Posterior cingulate gyrus (tissue), 11 donors: ENCODE results near the gene ANKRD40.
"Not testable (repeated sequence)": the region's sequence is repeated elsewhere in the genome, so short reads cannot be mapped to it uniquely, and the experiment has no call there.

Experiments
- DNase-seq, 10 donors: peaks; one replicate each; pipeline versions ENCODE4 v3.0.0 to v3.0.0-alpha.2; 2020 to 2021; ENCODE audit warnings: mixed read lengths in 3 of 10
- intact Hi-C: fragments of 100-400 bp; cut with DNase I; formaldehyde crosslinking; loops from one replicate; pipeline ENCODE4 v1.15.1; 2023

ANKRD40 gene

GRCh38 chr17:50707289-50708049 lies at the start of gene ANKRD40:
TSS of gene ANKRD40 (minus strand) at chr17:50707914. CDS start at chr17:50707654, 260 bp downstream.
- DNase-seq: peak; percentile 80 to 98 (median 86)
- intact Hi-C loops: loop anchor here (1.0 kb wide), 1 partner anchor 12 kb away; the partner anchor contains the start of gene LUC7L3

- intact Hi-C loops: no loop called here
These were observed 46.8 kb upstream of the ANKRD40 start for GRCh38 chr17:50754521-50754920.

GRCh38 chr17:50749245-50749644 lies 41.5 kb upstream of the ANKRD40 start:
- intact Hi-C loops: no loop called here
- DNase-seq: no peak

More at GRCh38 chr17:50754521-50754920, 46.8 kb upstream of the ANKRD40 start:
- DNase-seq: no peak

- intact Hi-C loops: no loop called here
These were observed 37.9 kb upstream of the ANKRD40 start for GRCh38 chr17:50745631-50746030.

GRCh38 chr17:50739098-50739497 lies 31.4 kb upstream of the ANKRD40 start:
- intact Hi-C loops: no loop called here
- no peak for DNase-seq

More at GRCh38 chr17:50745631-50746030, 37.9 kb upstream of the ANKRD40 start:
- no peak for DNase-seq

- no peak for DNase-seq
- intact Hi-C loops: no loop called here
These were observed 29.5 kb upstream of the ANKRD40 start for GRCh38 chr17:50737118-50737698.

GRCh38 chr17:50735287-50735686 lies 27.6 kb upstream of the ANKRD40 start:
- intact Hi-C loops: no loop called here
- DNase-seq: no peak

- no peak for DNase-seq
- intact Hi-C loops: no loop called here
These were observed 24.1 kb upstream of the ANKRD40 start for GRCh38 chr17:50731575-50732460.

- intact Hi-C loops: no loop called here
- no peak for DNase-seq
These were observed 21.4 kb upstream of the ANKRD40 start for GRCh38 chr17:50728881-50729765.

GRCh38 chr17:50728112-50728429 lies 20.4 kb upstream of the ANKRD40 start:
- intact Hi-C loops: no loop called here

GRCh38 chr17:50725769-50726655 lies 18.3 kb upstream of the ANKRD40 start:
- DNase-seq: peak in 1 of 10 donors; percentile 49
- intact Hi-C loops: no loop called here

More at GRCh38 chr17:50728112-50728429, 20.4 kb upstream of the ANKRD40 start:
- no peak for DNase-seq

GRCh38 chr17:50724622-50725021 lies 16.9 kb upstream of the ANKRD40 start:
- DNase-seq, intact Hi-C loops: not testable (repeated sequence)

- intact Hi-C loops: no loop called here
- no peak for DNase-seq
These were observed 15.0 kb upstream of the ANKRD40 start for GRCh38 chr17:50722746-50723145.

GRCh38 chr17:50721194-50722010 lies 13.7 kb upstream of the ANKRD40 start:
- intact Hi-C loops: no loop called here

GRCh38 chr17:50719924-50720794 lies 12.4 kb upstream of the ANKRD40 start:
- no peak for DNase-seq
- intact Hi-C loops: loop anchor here (1.0 kb wide), 1 partner anchor 13 kb away; the partner anchor contains the start of gene ANKRD40

More at GRCh38 chr17:50721194-50722010, 13.7 kb upstream of the ANKRD40 start:
- no peak for DNase-seq

GRCh38 chr17:50719144-50719923 lies 11.6 kb upstream of the ANKRD40 start, which contains the start of gene LUC7L3:
TSS of gene LUC7L3 (plus strand) at chr17:50719603. CDS start at chr17:50719733, 130 bp downstream.
- intact Hi-C loops: loop anchor here (1.0 kb wide), 1 partner anchor 12 kb away; the partner anchor contains the start of gene ANKRD40
- DNase-seq: peak; percentile 89 to 99 (median 94)
